Stimulated activated CD8-positive, alpha-beta memory T cell treated with anti-CD3 and anti-CD28 coated beads, Interleukin-15, amount 100 ng/mL, for 1 hour (primary cell): ENCODE results near the gene ACIN1.

Source experiments
- DNase-seq: peaks from one replicate; pipeline ENCODE4 v3.0.0-alpha.2; 2020; ENCODE audit warnings: low read depth

Gene ACIN1

DNA sequence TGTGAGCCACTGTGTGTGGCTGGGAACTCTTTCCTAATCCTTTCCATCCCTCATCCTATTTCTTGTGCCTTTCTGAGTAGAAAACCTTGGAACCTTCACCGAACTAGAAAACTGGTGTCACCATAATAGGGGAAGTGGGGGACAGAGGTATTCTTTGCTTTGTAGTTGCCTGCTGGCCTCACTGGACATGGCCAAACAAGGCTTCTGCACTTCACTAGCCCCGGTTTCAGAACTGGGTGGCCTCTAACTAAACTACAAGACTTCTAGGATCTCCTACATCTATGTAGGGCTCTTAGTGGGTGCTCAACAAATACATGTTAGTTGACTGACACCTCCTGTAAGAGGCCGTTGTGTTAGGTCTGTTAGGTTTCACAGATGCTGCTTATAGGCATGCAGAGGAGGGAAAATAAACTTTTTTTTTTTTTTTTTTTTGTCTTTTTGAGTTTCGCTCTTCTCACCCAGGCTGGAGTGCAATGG lies 10.4 kb upstream of the ACIN1 start:
- DNase-seq: no peak

DNA sequence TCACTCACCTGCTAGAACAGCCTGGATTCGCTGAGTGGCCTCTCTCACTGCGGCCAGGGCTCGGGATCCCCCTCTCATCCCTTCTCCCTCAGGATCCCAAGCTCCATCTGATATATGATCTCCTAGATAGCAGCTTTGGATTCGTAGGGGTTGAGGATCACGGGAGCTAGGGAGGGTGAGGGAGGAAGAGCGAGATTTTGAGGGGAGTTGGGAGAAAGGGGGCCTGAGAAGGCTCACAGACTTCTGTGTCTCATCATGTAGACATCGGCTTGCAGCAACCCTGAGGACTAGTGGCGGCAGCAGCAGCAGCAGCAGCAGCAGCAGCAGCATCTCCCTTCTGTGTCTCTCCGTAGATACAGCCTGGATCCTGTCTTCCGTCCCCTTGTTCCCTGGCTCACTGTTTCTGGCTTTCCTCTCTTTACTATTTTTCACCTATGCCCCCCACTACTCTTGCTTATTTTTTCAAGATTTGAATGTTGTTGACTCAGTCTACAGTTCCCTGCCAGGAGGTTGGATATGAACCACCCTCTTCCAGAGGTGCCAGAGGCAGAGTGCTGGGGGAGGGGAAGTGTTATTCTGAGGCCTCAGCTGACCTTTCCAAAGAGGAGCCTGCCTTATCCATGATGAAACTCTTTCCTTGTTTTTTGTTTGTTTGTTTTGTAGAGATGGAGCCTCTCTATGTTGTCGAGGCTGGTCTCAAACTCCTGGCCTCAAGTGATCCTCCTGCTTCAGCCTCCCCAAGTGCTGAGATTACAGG lies 9.8 kb upstream of the ACIN1 start, which contains the start of gene CIROP:
Gene CIROP, minus strand, starts transcription at position 399 of the 757 bp plus-strand sequence. Its CDS starts 69 bp downstream, at position 330.
- no peak for DNase-seq

DNA sequence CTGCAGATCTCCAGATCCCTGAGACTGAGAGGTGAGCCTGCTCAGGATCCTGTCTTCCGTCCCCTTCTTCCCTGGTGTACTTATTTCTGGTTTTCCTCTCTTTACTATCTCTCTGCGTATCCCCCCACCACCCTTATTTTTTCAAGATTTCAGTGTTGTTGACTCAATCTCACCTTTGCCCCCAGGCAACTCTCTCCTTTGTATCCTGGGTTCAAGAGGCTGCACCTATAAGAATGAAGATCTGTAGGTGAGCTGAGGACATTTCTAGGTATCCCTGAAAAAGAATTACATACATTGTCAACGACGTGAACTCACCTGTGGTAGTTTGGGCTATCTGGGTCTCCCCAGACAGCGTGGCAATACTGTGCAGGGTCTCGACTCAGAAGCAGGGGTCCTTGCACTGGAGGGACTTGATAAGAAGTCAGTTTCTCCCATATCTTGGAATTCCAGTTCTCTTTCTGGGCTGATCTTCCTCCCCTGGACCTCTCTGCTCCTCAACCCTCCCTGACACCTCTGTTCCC lies 9.2 kb upstream of the ACIN1 start:
- DNase-seq: no peak

DNA sequence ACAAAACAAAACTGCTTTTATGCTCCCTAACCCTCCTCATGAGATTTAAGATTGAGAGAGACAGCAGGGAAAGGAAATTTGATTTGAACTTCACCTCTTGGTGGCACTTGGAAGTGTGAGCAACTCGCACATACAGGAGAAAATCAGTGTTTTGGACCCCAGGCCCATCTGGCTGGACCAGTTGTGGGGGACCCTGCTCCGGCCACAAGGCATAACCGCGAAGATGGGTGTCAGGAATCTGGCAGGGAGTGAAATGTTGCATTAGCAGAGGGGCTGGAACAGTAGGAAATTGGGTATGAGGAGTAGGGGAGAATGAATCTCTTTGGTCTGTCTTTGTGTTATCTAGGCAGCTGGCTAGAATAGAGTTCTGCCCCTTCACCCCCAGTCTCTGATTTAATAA lies 8.6 kb upstream of the ACIN1 start:
- DNase-seq: no peak

DNA sequence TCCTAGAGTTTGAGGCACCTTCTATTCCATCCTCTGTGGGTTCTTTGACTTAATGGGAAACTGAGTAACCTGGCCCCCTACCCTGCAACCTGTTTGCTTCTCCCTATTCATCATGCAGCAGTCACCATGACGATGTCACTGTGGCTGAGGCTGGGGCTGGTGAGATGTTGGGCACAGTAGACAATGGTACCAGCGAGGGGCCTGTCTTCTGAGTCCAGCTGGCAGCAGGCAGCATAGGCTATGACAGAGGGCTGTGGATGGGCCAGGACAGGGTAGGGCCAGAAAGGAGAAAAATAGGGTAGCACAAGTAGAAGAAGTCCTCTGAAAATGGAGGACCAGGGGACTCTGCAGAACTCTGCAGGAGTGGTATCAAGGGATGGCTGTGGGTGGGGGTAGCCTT lies 7.9 kb upstream of the ACIN1 start:
- no peak for DNase-seq

DNA sequence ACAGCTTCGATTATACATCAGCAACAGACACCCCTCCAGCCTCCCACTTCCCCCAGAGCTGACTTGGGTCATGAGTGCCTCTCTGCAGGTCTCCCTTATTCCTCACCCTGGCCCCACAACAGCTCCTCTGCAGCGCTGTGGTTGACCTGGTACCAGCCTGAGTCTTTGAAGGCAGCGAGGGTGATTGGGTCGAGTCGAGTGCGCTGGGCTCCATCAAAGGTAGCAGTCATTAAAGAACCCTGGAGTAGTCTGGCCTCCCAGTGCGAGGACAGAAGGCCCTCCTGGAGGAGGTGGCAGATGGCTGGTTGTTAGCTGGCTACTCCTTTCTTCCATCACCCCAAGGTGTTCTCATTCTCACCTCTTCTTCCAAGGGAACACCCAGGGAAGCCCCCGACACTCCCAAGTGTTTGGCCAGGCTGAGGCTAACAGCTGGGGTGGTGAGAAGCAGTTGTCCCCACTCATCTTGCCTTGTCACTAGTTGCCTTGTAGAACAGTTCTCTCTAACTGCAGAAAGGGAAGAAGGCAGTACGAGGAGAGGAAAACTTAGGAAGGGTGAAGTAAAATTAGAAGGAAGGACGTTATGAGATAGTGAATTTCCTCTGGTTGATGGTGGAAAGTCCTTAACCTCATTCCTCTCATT lies 7.2 kb upstream of the ACIN1 start:
- DNase-seq: no peak

DNA sequence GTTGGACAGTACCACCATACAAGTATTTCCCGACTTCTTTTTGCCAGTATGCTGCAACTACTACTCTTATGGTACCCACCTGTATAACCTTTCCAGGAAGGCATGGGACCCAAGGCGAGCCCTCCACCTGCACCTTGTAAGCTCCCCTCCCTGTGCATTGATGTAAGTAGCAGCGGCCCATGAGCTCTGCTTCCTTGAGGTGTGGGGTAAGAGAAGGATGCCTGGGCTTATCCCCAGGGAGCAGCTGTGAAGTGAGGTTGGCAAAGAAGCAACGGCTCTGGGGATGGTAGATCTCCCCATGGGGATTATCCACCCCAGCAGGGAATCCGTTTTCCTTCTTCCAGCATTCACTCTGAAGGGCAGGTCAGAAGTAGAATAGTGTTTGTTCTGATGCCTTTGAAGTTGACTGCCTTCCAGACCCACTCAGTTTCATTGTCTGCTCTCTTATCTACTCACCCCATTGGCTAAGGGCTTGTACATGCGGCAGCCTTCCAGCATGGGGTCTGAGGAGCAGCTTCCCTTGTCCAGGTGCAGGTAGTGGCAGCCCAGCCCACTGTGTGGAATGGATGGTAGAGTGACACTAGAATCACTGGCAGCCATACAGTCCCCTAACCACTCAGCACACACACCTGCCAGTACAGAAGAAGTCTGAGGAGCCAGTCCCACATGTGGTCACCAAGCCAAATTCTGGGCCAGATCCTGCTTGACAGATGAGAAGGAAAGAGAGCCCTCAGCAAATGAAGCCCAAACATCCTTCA lies 6.5 kb upstream of the ACIN1 start:
- no peak for DNase-seq

DNA sequence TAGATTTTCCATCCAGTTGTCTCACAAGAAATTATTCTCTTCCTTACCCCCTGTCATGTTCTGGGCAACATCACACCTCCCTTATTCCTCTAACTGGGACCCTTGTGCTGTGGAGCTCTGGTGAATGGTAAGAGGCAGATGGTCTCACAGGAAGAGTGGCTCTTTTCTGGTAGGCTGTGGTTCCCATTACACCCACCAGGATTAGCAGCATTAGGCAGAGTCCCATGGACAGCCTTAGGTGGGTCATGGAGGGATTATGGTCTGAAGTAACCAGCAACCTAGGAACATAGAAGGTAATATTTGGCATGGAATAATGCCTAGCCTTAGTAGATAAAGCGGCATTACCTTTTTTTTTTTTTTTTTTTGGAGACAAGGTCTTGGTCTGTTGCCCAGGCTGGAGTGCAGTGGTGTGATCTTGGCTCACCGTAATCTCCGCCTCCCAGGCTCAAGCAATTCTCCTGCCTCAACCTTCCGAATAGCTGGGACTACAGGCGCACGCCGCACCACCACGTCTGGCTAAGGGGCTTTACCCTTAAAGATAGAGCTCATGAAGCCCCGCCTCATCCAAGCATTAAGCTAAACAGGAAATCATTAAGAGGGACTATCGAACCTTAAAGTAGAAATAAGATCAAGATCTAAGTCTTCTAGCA lies 4.4 kb upstream of the ACIN1 start:
- DNase-seq: no peak

DNA sequence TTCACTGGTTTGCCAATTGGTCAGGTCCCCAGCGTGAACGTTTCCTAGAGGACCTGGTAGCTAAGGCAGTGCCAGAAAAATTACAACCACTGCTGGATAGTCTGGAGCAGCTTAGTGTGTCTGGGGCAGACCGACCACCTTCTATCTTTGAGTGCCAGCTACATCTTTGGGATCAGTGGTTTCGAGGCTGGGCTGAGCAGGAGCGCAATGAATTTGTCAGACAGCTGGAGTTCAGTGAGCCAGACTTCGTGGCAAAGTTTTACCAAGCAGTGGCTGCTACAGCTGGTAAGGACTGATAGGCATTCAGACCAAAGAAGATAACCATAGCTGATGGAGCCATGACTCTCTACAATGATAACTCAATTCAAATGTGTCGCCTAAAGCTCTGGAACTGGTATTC lies 2.9 kb upstream of the ACIN1 start:
- DNase-seq: no peak

DNA sequence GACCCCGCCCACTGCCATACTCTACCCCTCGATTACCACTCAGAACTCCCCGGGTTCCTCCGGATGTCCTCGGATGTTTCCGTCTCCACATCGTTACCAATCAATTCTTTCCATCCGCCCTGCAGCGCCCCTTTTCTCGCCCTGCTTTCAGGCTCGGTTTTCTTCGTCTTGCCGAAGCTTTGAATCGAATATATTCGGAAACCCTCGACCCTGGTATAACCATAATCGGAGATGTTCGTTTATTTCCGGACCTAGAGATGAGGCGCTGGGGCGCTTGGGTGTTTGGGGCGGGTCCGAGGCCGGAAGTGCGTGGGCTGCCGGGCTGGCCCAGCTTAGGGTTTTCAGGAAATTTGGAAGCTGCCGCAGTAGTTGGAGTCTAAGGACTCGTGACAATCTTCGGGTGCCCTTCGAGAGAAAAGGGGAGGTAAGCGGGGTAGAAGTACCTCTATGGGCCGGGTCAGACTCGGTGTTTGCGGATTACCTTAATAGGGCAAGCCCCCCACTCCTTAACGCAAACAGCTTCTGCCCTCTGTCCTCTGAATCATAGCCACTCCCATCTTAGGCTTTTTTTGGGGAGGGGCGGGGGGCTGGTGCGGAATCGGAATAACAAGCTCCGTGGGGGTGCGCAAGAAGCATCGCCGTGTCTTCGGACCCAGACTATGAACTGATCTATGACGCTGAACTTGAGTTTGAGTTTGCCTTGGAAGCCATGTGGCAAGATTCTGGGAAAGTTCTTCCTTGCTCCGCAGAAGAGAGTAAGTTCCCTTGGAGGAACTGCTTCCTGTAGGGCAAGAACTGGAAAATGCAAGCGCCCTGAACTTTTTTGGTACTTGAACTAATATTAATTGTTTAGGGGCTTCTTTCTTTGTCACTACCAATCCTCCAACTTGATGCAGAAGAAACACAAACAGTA lies 516 bp upstream of the ACIN1 start, which contains the start of gene C14orf119:
Gene C14orf119, plus strand, starts transcription at position 310 of the 913 bp plus-strand sequence. CDS start 2,154 bp downstream, outside the sequence.
- peak; percentile 99 for DNase-seq

DNA sequence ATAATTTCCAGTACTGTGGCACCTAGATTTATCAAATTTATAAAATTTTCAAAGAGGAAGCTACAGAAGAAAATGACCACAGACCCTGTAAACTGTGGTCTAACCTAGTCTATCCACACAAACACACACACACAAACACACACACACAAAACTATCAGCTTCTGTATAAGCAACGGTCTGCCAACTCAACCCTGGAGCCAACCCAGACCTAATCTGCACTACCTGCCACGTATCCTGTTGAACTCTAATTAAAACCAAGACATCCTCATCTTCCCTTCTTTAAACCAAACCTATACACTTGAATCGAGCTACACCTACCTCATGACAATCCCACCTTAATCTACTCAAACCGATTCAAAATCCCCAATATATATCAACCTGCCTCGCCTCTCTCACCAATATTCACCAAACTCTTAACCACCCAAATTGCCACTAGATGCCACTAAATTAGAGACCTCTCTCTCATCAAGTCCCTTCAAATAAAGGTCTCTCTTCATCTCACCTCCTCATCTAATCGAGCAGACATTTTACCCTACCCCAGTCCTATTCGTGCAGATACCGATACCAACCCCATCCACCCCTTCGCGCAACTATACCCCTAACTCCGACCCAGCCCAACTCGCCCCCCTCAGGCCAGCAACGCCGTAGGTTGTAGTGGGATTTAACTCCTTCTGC lies 808 bp downstream of the ACIN1 start:
- no peak for DNase-seq

DNA sequence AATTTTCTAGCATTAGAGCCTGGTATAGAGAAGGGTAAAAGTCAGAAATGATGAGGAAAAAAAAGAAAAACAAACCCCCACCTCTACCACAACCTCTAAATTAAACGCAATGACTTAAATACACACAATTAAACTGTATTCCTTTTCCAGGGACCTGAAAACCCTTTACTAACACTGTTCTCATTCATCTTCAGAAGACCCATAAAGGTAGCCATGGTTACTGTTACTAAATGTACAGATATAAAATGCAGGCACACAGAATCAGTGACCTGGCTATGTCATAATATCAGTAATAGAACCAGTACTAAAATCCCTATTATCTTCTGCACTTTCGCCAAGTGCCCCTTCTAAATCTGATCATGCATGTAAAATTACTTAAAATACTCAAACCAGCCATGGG lies 1.4 kb downstream of the ACIN1 start:
- DNase-seq: no peak

DNA sequence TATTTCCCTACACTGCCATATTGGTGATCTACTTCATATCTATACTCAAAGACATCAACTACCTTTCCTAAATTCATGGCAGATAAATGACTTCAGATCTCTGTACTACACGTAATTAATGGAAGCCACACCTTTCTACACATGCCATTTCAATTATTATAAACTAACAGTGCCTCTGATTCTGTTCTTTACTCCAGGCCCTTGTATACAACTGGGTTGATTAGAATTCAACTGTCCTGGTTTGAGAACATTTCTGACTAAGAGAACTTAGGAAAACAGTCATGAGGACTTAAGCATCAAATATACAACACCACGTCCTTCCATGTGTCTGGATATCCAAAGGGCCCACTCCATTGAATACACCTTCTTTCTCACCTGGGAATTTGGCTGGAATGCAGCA lies 1.8 kb downstream of the ACIN1 start:
- no peak for DNase-seq

DNA sequence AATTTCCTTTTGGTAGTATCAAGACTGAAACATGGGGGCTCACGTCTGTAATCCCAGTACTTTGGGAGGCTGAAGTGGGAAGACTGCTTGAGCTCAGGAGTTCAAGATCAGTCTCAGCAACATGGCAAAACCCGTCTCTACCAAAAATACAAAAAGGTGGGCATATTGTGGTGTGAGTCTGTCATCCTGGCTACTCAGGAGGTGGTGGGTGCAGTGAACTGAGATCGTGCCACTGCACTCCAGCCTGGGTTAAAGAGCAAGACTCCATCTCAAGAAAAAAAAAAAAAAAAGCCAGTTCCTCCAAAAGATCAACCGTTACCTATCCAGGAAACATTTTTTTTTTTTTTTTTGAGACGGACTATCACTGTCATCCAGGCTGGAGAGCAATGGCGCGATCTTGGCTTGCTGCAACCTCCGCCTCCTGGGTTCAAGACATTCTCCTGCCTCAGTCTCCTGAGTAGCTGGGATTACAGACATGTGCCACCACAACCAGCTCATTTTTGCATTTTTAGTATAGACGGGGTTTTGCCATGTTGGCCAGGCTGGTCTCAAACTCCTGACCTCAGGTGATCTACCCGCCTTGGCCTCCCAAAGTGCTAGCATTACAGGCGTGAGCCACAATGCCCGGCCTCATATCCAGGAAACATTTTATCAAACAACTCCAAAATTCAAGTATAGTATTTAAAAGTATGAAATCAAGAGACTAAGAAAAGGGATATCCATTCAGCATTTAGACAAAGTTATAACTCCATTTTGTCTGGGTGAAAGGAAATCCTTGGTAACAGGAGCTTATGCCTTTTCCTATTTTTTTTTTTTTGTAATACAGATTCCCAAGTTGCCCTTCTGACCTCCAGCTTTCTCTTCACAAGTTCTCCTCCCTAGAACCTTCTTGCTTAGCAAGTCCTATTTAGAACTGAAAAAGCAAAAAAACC lies 3.4 kb downstream of the ACIN1 start:
- DNase-seq: no peak

DNA sequence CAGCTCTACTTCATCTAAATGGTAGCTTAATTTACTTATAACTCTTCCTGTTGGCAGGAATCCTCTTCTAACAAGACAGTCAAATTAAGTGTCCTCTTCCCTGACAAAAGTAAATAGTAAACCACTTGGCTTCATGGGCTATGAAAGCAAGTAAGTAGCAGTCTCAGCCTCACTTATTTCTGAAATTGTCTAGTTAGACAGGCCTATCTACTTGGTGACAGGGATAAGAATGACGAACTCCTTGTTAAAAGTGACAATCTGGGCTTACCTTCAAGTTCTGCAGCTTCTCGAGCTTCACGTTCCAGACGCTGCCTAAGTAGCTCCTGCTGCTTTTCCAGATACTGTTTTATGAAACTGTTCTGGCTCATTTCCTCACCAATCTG lies 4.7 kb downstream of the ACIN1 start:
- no peak for DNase-seq

DNA sequence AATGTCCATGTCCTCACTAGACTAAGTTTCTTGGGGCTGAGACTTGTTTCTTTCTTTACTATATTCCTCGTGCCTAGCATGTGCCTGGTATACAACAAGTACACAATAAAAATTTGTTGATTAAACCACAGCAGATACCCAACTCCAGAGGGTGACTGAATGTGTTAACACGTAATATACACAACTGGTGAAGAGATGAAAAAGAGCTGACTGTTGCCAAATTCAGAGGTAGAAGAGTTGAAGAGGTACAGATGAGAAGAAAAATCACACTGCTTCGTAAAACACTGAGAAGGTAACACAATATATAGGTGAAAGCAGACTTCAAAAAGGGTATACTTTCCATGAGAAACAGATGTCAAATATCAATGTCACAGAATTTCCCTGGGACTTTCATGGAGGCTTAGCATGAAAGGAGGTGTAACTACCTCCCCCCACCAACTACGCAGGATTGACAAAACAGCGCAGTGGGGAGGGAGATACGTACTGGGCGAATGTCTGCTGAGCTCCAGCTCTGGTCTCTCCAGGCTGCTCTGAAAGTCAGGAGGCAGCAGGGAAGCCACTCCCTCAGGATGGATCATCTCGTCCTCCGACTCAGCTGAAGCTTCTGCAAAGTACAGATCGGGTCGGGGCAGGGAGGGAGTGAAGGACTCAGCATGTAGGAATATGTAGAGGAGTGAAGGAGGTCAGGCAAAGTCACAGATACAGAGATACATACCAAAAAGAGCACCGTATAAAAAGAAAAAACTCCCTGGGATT lies 5.3 kb downstream of the ACIN1 start:
- no peak for DNase-seq

DNA sequence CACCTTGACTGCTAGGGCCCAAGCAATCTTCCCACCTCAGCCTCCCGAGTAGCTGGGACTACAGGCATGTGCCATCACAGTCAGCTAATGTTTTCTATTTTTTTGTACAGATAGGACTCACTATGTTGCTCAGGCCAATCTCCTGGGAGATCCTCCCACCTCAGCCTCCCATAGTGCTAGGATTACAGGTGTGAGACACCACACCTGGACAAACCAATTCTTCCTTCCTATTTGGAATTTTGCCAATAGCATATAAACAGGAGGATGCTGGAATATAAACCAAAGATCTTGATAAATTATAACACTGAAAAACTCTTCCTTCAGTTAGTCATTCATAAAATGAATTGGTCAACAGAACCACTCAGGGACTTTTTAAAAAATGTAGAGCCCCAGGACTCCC lies 8.4 kb downstream of the ACIN1 start:
- no peak for DNase-seq

DNA sequence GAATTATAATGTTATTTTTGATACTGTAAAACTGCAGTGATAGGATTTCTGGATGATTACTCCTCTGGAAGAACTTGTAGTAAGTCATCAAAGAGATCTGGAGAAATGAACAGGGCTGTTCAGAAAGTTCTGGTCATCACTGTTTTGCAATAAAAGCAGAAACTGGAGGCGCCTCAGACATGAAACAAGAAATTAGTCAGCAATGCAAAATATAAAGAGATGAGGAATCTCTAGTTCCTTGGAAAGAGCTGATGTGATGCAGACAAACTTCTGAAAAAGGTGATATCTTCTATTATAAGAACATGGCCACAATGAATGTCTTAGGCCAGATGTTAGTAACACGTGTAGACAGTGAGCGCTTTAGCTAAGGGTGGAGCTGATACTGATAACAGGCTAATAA lies 9.5 kb downstream of the ACIN1 start:
- no peak for DNase-seq

DNA sequence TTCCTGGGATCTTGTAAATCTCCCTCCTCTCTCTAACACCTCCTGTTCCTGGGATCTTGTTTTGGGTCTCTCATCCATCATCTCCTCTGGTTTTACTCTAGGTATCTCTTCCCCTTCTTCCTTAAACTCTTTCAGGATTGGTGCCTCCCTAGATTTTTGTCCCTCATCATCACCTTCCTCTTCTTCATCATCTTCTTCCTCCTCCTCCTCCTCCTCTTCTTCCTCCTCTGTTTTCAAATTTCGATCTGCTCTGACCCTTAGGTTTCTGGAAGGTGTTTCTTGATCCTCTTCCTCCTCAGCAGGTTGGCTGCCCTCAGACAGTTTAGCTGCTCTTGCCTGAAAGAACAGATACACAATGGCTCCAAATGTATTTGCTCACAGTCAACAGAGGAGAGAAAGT lies 14.5 kb downstream of the ACIN1 start:
- no peak for DNase-seq
